Measurements from ENCODE around the gene DNAJC1.

DNAJC1 gene

GRCh38 chr10:21953585-21954057 is 49.9 kb downstream of the DNAJC1 start:
- TF ChIP-seq CTCF (IDR thresholded peaks at IDR 0.05), result peak; percentile 78
- no peak for TF ChIP-seq ZFX (IDR thresholded peaks at IDR 0.05; ENCODE audit: borderline replicate concordance)
- H3K27ac ChIP-seq, result no peak overlapping the region

- H3K27ac ChIP-seq, result no peak overlapping the region
- TF ChIP-seq ZFX (IDR thresholded peaks at IDR 0.05; ENCODE audit: borderline replicate concordance) (no peak), CTCF (IDR thresholded peaks at IDR 0.05) (no peak)
Measured at GRCh38 chr10:21950566-21950965, 53.0 kb downstream of the DNAJC1 start.

- H3K27ac ChIP-seq, result no peak overlapping the region
- TF ChIP-seq CTCF (IDR thresholded peaks at IDR 0.05) (no peak), ZFX (IDR thresholded peaks at IDR 0.05; ENCODE audit: borderline replicate concordance) (no peak)
Measured at GRCh38 chr10:21946946-21947345, 56.6 kb downstream of the DNAJC1 start.

GRCh38 chr10:21944727-21945386 is 58.7 kb downstream of the DNAJC1 start:
- TF ChIP-seq ZFX (IDR thresholded peaks at IDR 0.05; ENCODE audit: borderline replicate concordance) (no peak), CTCF (IDR thresholded peaks at IDR 0.05) (no peak)
- no peak overlapping the region for H3K27ac ChIP-seq

- H3K27ac ChIP-seq, result no peak overlapping the region
- no peak for TF ChIP-seq ZFX (IDR thresholded peaks at IDR 0.05; ENCODE audit: borderline replicate concordance)
- no peak for TF ChIP-seq CTCF (IDR thresholded peaks at IDR 0.05)
Measured at GRCh38 chr10:21943633-21944265, 59.8 kb downstream of the DNAJC1 start.

- no peak overlapping the region for H3K27ac ChIP-seq
- TF ChIP-seq ZFX (IDR thresholded peaks at IDR 0.05; ENCODE audit: borderline replicate concordance), result no peak
- no peak for TF ChIP-seq CTCF (IDR thresholded peaks at IDR 0.05)
Measured at GRCh38 chr10:21935439-21936023, 68.0 kb downstream of the DNAJC1 start.

GRCh38 chr10:21934307-21934706 is 69.2 kb downstream of the DNAJC1 start:
- TF ChIP-seq CTCF (IDR thresholded peaks at IDR 0.05) (no peak), ZFX (IDR thresholded peaks at IDR 0.05; ENCODE audit: borderline replicate concordance) (no peak)

More at GRCh38 chr10:21934307-21934706, 69.2 kb downstream of the DNAJC1 start:
- H3K27ac ChIP-seq, result no peak overlapping the region

Measured in 22Rv1 (cell line).